ENCODE results near the gene MALSU1. TPM values are rescaled to one million over a fixed set of nuclear protein-coding genes. Genes with fewer than 3 reads are reported as not detected.
"Not testable (repeated sequence)": the region's sequence is repeated elsewhere in the genome, so short reads cannot be mapped to it uniquely, and the experiment has no call there.

Gene MALSU1
- total and polyA plus RNA-seq, 3 experiments from 2014 or later, result 63.0 to 87.8 (median 86.3) TPM

DNA sequence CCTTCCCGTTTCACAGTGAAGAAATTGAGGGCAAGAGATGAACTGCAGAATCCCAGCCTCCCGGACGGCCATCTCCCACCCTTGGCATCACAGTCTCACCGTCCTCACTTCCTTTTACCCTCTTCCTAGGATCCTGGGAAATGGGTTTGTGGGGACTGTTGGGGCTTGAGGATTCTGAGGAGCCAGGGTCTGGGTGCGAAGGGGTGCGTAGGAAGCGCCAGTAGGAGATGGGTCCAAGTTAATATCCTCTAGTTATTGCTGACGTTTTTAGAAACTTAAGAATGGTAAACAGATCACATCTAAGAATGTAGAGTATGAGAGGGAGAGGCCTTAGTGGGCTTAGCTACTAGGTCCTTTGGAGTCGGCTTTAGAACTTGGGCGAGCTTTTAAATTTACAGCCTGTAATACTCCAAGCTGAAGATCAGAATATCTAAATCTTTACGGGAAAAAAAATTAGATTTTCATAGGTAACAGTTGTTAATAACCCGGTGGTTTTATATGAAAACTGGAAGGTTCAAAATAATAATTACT lies 696 bp downstream of the MALSU1 start:
- Histone ChIP-seq H3K27me3 (ENCODE audit: insufficient read depth, low read length, poor library complexity, severe bottlenecking) (no peaks in the 10 kb centered on the region), H3K9me3 (ENCODE audit: low read length) (no peaks in the 10 kb centered on the region), H3K36me3 (ENCODE audit: insufficient read depth, low read length) (peaks cover 5% of the 10 kb centered on the region), H3K27ac (ENCODE audit: low read depth, low read length) (peak overlapping the region; percentile 88), H3K4me3 (ENCODE audit: low read length) (peak overlapping the region; percentile 90), H3K4me1 (ENCODE audit: insufficient read depth, low read length) (peaks cover 24% of the 10 kb centered on the region)
- POLR2A ChIA-PET, result interaction anchor here (1.3 kb wide), 1 partner anchor 194 kb away, joined by 11 read pairs; the partner anchor contains the start of gene KLHL7
- peak in 1 of 5 donors; percentile 7 for DNase-seq
- Mint-ChIP-seq H3K36me3 (peaks cover 8 to 39% (median 12%) of the 10 kb centered on the region in 3 donors), H3K9me3 (no peaks in the 10 kb centered on the region), H3K27ac (peak overlapping the region; percentile 87 to 99 (median 98)), H3K27me3 (peaks cover 1 to 3% of the 10 kb centered on the region in 2 donors), H3K4me1 (peaks cover 46 to 64% (median 49%) of the 10 kb centered on the region in 3 donors), H3K4me3 (peak overlapping the region; percentile 85 to 96 (median 94))
- CTCF ChIA-PET, result interaction anchor here (1.1 to 4.7 kb wide), 3 partner anchors 13 to 58 kb away, joined by 3 to 23 read pairs (median 4); no protein-coding TSS in a partner anchor

- Mint-ChIP-seq H3K27ac (peak overlapping the region in 4 of 8 donors; percentile 39 to 86 (median 66)), H3K27me3 (no peaks in the 10 kb centered on the region), H3K4me1 (peaks cover 45 to 55% (median 48%) of the 10 kb centered on the region in 3 donors), H3K4me3 (no peak overlapping the region), H3K36me3 (peaks cover 0 to 81% (median 22%) of the 10 kb centered on the region in 3 donors), H3K9me3 (no peaks in the 10 kb centered on the region)
- POLR2A ChIA-PET, result no interaction called here
- peaks cover 3% of the 10 kb centered on the region for H3K4me1 ChIP-seq (ENCODE audit: insufficient read depth, low read length)
- H3K4me3 ChIP-seq (ENCODE audit: low read length), result no peak overlapping the region
- no peak for DNase-seq
- H3K9me3 ChIP-seq (ENCODE audit: low read length), result no peaks in the 10 kb centered on the region
- CTCF ChIA-PET, result no interaction called here
- no peaks in the 10 kb centered on the region for H3K27me3 ChIP-seq (ENCODE audit: insufficient read depth, low read length, poor library complexity, severe bottlenecking)
- H3K27ac ChIP-seq (ENCODE audit: low read depth, low read length), result no peak overlapping the region
- peaks cover 30% of the 10 kb centered on the region for H3K36me3 ChIP-seq (ENCODE audit: insufficient read depth, low read length)
These were observed 7.9 kb downstream of the MALSU1 start for GRCh38 chr7:23306936-23307521.

GRCh38 chr7:23308754-23309153 lies 9.6 kb downstream of the MALSU1 start:
- no peaks in the 10 kb centered on the region for H3K27me3 Mint-ChIP-seq
- Histone ChIP-seq H3K4me1 (ENCODE audit: insufficient read depth, low read length) (no peaks in the 10 kb centered on the region), H3K27me3 (ENCODE audit: insufficient read depth, low read length, poor library complexity, severe bottlenecking) (no peaks in the 10 kb centered on the region), H3K36me3 (ENCODE audit: insufficient read depth, low read length) (peaks cover 26% of the 10 kb centered on the region), H3K4me3 (ENCODE audit: low read length) (no peak overlapping the region), H3K9me3 (ENCODE audit: low read length) (no peaks in the 10 kb centered on the region), H3K27ac (ENCODE audit: low read depth, low read length) (no peak overlapping the region)
- H3K27ac Mint-ChIP-seq, result peak overlapping the region in 1 of 8 donors; percentile 6
- H3K4me1 Mint-ChIP-seq, result peaks cover 39 to 43% (median 40%) of the 10 kb centered on the region in 3 donors
- no peaks in the 10 kb centered on the region for H3K9me3 Mint-ChIP-seq
- ChIA-PET CTCF (no interaction called here), POLR2A (no interaction called here)
- H3K4me3 Mint-ChIP-seq, result no peak overlapping the region
- H3K36me3 Mint-ChIP-seq, result peaks cover 0 to 70% (median 13%) of the 10 kb centered on the region in 3 donors
- no peak for DNase-seq

DNA sequence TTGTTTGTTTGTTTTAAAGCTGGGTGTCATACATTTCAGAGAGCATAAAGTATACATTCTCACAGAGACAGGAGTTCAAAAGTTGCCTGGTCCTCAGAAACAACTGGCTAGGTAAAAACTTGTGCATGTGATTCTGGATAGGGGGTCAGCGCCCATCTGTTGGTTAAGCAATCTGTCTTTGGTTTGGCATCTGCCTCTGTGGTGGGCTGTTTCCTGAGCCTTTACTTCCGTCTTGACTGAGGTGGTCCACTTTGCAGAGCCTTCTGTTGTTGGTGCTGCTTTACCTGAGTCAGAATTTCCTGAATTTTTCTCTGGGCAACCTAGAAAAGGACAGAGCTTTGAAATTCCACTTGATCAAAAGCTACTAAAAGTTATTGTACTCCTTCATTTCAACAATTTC lies 13.0 kb downstream of the MALSU1 start:
- CTCF ChIA-PET, result interaction anchor here (1.2 to 1.7 kb wide), 3 partner anchors 12 to 39 kb away, joined by 3 to 4 read pairs (median 4); partner anchors contain the start of gene MALSU1
- H3K36me3 ChIP-seq (ENCODE audit: insufficient read depth, low read length), result peaks cover 25% of the 10 kb centered on the region
- DNase-seq; H3K4me3 Mint-ChIP-seq; H3K9me3 ChIP-seq (ENCODE audit: low read length); POLR2A ChIA-PET; H3K27me3 ChIP-seq (ENCODE audit: insufficient read depth, low read length, poor library complexity, severe bottlenecking); H3K9me3 Mint-ChIP-seq; H3K4me3 ChIP-seq (ENCODE audit: low read length); H3K27me3 Mint-ChIP-seq; H3K27ac ChIP-seq (ENCODE audit: low read depth, low read length); H3K4me1 ChIP-seq (ENCODE audit: insufficient read depth, low read length): not testable (repeated sequence)
- Mint-ChIP-seq H3K4me1 (peaks cover 9 to 12% (median 12%) of the 10 kb centered on the region in 3 donors), H3K27ac (peak overlapping the region in 3 of 8 donors; percentile 6 to 64 (median 40)), H3K36me3 (peaks cover 0 to 42% (median 12%) of the 10 kb centered on the region in 3 donors)

DNA sequence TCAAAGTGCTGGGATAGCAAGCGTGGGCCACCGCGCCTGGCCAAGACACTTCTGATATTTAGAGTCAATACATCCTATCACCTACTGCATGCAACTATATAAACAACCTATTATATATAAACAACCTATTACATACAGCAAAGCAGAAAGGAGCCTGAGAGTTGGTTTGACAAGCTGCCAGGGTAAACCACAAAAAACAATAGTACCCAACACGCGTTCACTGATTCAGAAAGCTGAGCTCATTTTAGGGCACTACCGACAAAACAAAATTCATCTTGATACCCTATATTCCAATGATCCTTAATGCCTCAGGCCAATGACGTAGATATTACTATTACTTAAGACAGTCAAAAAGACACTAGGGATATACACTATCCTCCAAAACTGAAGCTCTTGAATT lies 16.2 kb downstream of the MALSU1 start:
- H3K27me3 ChIP-seq (ENCODE audit: insufficient read depth, low read length, poor library complexity, severe bottlenecking), result no peaks in the 10 kb centered on the region
- Mint-ChIP-seq H3K27me3 (peaks cover 2 to 13% of the 10 kb centered on the region in 2 donors), H3K9me3 (no peaks in the 10 kb centered on the region), H3K36me3 (peaks cover 0 to 11% (median 0%) of the 10 kb centered on the region in 3 donors), H3K27ac (no peak overlapping the region), H3K4me3 (no peak overlapping the region), H3K4me1 (peaks cover 0 to 5% (median 3%) of the 10 kb centered on the region in 3 donors)
- ChIA-PET CTCF (no interaction called here), POLR2A (no interaction called here)
- no peaks in the 10 kb centered on the region for H3K4me1 ChIP-seq (ENCODE audit: insufficient read depth, low read length)
- H3K36me3 ChIP-seq (ENCODE audit: insufficient read depth, low read length), result no peaks in the 10 kb centered on the region
- no peak overlapping the region for H3K27ac ChIP-seq (ENCODE audit: low read depth, low read length)
- H3K4me3 ChIP-seq (ENCODE audit: low read length), result no peak overlapping the region
- DNase-seq, result no peak
- no peaks in the 10 kb centered on the region for H3K9me3 ChIP-seq (ENCODE audit: low read length)

GRCh38 chr7:23331132-23331531 lies 32.0 kb downstream of the MALSU1 start:
- Mint-ChIP-seq H3K9me3 (no peaks in the 10 kb centered on the region), H3K4me3 (no peak overlapping the region)
- no peaks in the 10 kb centered on the region for H3K36me3 ChIP-seq (ENCODE audit: insufficient read depth, low read length)

DNA sequence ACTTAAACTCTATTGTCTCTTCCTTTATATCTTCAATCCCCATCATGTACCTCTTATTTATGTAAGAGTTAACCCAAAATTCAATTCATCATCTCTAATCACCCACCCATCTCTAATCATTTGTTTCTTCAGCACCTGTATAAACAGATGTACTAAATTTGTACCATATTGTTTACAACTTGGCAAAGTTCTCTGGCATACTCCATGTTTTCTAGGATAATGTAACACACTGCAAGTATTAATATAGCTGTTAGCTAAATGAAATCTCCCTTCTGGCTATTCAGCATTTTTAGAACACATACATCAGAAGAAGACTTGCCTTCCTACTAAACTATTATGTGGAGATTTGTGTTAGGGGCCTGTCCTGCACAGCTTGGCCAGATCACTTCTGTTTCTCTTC lies 33.1 kb downstream of the MALSU1 start:
- no peak overlapping the region for H3K4me3 Mint-ChIP-seq
- no peaks in the 10 kb centered on the region for H3K36me3 Mint-ChIP-seq
- H3K36me3 ChIP-seq (ENCODE audit: insufficient read depth, low read length), result no peaks in the 10 kb centered on the region
- H3K27ac ChIP-seq (ENCODE audit: low read depth, low read length), result no peak overlapping the region
- no peaks in the 10 kb centered on the region for H3K9me3 ChIP-seq (ENCODE audit: low read length)
- ChIA-PET POLR2A (no interaction called here), CTCF (no interaction called here)
- DNase-seq, result no peak
- H3K27me3 Mint-ChIP-seq, result peaks cover 4 to 14% of the 10 kb centered on the region in 2 donors
- no peaks in the 10 kb centered on the region for H3K4me1 Mint-ChIP-seq
- H3K27ac Mint-ChIP-seq, result no peak overlapping the region
- H3K27me3 ChIP-seq (ENCODE audit: insufficient read depth, low read length, poor library complexity, severe bottlenecking), result no peaks in the 10 kb centered on the region
- no peak overlapping the region for H3K4me3 ChIP-seq (ENCODE audit: low read length)
- no peaks in the 10 kb centered on the region for H3K4me1 ChIP-seq (ENCODE audit: insufficient read depth, low read length)
- no peaks in the 10 kb centered on the region for H3K9me3 Mint-ChIP-seq

More at GRCh38 chr7:23331132-23331531, 32.0 kb downstream of the MALSU1 start:
- ChIA-PET CTCF (interaction anchor here (0.6 to 1.9 kb wide), 2 partner anchors 8 to 65 kb away, joined by 3 to 5 read pairs; no protein-coding TSS in a partner anchor), POLR2A (no interaction called here)
- no peak overlapping the region for H3K4me3 ChIP-seq (ENCODE audit: low read length)
- no peaks in the 10 kb centered on the region for H3K9me3 ChIP-seq (ENCODE audit: low read length)
- H3K27me3 Mint-ChIP-seq, result peaks cover 4 to 11% of the 10 kb centered on the region in 2 donors
- H3K27me3 ChIP-seq (ENCODE audit: insufficient read depth, low read length, poor library complexity, severe bottlenecking), result no peaks in the 10 kb centered on the region
- H3K4me1 ChIP-seq (ENCODE audit: insufficient read depth, low read length), result no peaks in the 10 kb centered on the region
- H3K36me3 Mint-ChIP-seq, result no peaks in the 10 kb centered on the region
- no peak for DNase-seq
- no peak overlapping the region for H3K27ac Mint-ChIP-seq
- H3K4me1 Mint-ChIP-seq, result no peaks in the 10 kb centered on the region
- no peak overlapping the region for H3K27ac ChIP-seq (ENCODE audit: low read depth, low read length)

DNA sequence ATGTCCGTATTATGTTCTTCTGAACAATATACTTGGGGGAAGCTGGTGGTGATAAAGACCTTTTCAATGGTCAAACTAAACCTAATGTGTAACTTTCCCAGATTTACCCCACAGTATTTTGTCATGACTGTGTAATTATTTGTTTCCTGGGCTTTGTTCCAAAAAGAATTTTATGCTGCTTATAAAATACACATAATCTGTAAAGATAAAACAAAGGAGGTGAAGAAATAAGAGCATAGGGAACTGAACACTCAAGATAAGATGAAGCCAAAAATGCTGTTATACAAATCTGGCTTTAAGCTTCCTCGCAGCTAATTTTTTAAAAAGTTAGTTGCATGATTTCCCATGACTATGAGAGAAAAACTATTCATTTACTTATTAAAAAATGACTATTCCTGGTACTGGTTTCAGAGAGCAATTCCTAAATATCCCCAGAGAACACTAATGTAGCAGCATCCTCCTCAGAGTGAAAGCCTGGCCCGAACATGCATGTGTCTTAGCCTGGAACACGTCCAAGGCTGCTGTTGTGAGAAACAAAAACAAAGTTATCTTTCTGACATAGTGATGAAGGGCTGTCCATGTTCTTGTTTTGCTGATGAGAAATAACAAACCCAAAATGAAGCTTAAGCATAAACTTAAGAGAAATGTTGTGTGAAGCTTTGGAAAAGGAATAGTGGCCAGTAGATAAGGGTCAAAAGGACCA lies 33.9 kb downstream of the MALSU1 start:
- CTCF ChIA-PET, result no interaction called here
- peaks cover 0 to 5% (median 0%) of the 10 kb centered on the region in 5 donors for H3K9me3 Mint-ChIP-seq

More for the DNA sequence above, 33.9 kb downstream of the MALSU1 start:
- Histone ChIP-seq H3K4me1 (ENCODE audit: insufficient read depth, low read length) (no peaks in the 10 kb centered on the region), H3K9me3 (ENCODE audit: low read length) (no peaks in the 10 kb centered on the region), H3K27ac (ENCODE audit: low read depth, low read length) (no peak overlapping the region), H3K27me3 (ENCODE audit: insufficient read depth, low read length, poor library complexity, severe bottlenecking) (no peaks in the 10 kb centered on the region), H3K4me3 (ENCODE audit: low read length) (no peak overlapping the region), H3K36me3 (ENCODE audit: insufficient read depth, low read length) (no peaks in the 10 kb centered on the region)
- no peaks in the 10 kb centered on the region for H3K36me3 Mint-ChIP-seq
- POLR2A ChIA-PET, result no interaction called here
- H3K4me3 Mint-ChIP-seq, result no peak overlapping the region
- H3K4me1 Mint-ChIP-seq, result no peaks in the 10 kb centered on the region
- no peak for DNase-seq
- H3K27ac Mint-ChIP-seq, result no peak overlapping the region
- H3K27me3 Mint-ChIP-seq, result peaks cover 9 to 17% of the 10 kb centered on the region in 2 donors
